Kidney epithelial cell (primary cell): Measurements from ENCODE around the gene ZWILCH. TPM values are rescaled to one million over a fixed set of nuclear protein-coding genes. Genes with fewer than 3 reads are reported as not detected.

Source experiments
- DNase-seq: peaks from one replicate; pipeline ENCODE4 v3.0.0-alpha.2; 2010; ENCODE audit warnings: low read depth
- H3K27me3 ChIP-seq: 2 replicates; pipeline ENCODE4 v1.6.0; 2011; ENCODE audit warnings: low read length; ENCODE audit not compliant: control insufficient read depth, insufficient read depth
- H3K36me3 ChIP-seq: 2 replicates; pipeline ENCODE4 v1.5.1; 2011; ENCODE audit warnings: low read length; ENCODE audit not compliant: control insufficient read depth, insufficient read depth
- H3K4me3 ChIP-seq: 2 replicates; pipeline ENCODE4 v1.5.1; 2011; ENCODE audit warnings: low read depth, mild to moderate bottlenecking, control low read depth, low read length
- total RNA-seq: library from RNA; depleted of rRNA; stranded (reverse); fragments of >200 nt; gene quantifications from 2 replicates; pipeline ENCODE4 v1.2.3, GENCODE V29; 2015
- TF ChIP-seq, protein P1 (sequence below): IDR thresholded peaks from 2 replicates; pipeline ENCODE4 v1.5.1; 2011; ENCODE audit warnings: mild to moderate bottlenecking, moderate library complexity, low read length, control low read depth, inconsistent platforms; ENCODE audit not compliant: insufficient read depth, poor library complexity, severe bottlenecking

Gene ZWILCH
- total RNA-seq, 1 donor from 2014 or later, result 11.6 TPM

DNA sequence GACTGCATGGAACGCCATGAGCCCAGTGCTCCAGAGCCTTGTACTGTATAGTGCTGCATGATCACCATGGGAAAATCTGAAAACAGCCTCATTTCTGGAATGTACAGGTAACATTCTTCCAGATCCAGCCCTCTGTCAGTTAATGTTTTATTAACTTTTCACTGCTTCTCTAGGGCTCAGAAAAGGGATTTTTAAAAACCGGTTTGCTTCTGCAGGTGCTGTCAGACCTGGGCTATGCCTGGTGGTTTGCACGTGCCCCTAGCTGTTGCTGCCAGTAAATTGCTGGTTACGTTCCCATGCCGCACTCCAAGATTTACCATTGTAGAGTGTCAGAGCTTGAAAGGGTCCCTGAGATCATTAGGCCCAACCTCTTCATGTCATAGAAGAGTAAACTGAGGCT is 16.6 kb upstream of the ZWILCH start:
- no peak for DNase-seq
- Histone ChIP-seq H3K36me3 (peaks cover 1% of the 10 kb centered on the region), H3K27me3 (no peaks in the 10 kb centered on the region), H3K4me3 (no peak overlapping the region)
- TF ChIP-seq, protein P1, sequence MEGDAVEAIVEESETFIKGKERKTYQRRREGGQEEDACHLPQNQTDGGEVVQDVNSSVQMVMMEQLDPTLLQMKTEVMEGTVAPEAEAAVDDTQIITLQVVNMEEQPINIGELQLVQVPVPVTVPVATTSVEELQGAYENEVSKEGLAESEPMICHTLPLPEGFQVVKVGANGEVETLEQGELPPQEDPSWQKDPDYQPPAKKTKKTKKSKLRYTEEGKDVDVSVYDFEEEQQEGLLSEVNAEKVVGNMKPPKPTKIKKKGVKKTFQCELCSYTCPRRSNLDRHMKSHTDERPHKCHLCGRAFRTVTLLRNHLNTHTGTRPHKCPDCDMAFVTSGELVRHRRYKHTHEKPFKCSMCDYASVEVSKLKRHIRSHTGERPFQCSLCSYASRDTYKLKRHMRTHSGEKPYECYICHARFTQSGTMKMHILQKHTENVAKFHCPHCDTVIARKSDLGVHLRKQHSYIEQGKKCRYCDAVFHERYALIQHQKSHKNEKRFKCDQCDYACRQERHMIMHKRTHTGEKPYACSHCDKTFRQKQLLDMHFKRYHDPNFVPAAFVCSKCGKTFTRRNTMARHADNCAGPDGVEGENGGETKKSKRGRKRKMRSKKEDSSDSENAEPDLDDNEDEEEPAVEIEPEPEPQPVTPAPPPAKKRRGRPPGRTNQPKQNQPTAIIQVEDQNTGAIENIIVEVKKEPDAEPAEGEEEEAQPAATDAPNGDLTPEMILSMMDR, result no peak

DNA sequence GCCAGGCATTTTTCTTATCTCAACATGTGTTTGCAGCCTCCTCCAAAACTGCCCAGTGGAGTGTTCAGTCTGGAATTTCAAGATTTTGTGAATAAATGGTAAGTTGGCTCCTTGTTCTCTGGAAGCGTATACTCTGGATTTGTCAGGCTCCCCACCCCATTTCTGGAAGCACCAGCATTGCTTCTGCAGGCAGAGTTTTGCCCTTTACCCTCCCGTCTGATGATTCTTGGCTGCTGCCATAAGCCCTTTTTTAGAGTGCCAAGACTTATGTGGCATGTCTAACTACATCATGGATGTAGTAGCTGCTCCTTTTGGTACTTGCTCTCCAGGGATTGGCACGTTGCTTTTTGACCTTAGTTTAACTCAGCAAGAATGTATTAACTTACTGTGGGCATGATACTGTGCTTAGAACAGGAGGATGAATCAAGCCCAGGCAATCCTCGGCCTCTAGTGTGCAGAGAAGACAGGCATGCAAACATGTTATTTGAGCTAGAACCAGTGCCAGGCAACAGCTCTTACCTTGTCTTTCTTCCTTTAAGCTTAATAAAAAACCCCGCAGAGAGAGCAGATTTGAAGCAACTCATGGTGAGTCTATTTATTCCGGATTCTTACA is 15.8 kb upstream of the ZWILCH start:
- no peak for DNase-seq
- Histone ChIP-seq H3K4me3 (no peak overlapping the region), H3K36me3 (peaks cover 1% of the 10 kb centered on the region), H3K27me3 (no peaks in the 10 kb centered on the region)
- TF ChIP-seq, protein P1, result no peak

DNA sequence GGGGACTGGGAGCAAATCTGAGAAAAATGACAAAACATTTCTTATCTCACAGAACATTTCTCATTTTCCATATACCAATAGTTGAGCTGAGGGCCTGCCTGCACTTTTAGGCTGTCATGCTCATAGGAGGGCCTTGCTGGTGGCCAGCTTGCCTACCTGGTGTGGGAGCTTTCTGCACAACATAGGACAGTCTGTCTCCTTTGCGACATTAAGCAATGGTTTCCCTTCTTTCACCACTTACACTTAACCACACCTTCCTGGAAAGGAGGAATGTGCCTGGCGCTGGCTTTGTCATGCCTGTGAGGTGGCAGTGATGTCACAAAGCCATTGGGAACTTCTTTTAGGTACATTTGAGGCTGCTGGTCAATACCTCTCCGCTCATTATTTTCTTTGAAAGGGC is 13.3 kb upstream of the ZWILCH start:
- Histone ChIP-seq H3K4me3 (no peak overlapping the region), H3K36me3 (peaks cover 1% of the 10 kb centered on the region), H3K27me3 (no peaks in the 10 kb centered on the region)
- TF ChIP-seq, protein P1, result no peak
- no peak for DNase-seq

DNA sequence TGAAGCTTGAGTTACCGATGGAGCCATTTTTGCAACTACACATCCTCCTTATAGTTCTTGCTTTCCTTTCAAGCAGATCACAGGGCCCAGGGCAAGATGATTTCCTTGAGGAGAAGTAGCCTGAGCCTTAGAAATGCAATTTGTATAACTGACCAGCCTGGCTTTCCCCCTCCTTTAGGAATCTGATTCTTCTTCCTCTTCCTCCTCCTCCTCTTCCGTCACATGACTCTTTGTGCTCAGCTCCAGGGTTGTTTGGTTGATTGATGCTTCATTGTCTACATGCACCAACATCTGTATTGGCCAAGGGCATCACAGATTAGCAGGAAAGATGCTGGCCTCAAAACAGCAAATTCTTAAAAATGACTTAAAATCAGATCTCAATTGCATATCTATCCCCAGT is 10.9 kb upstream of the ZWILCH start:
- TF ChIP-seq, protein P1, result no peak
- Histone ChIP-seq H3K36me3 (no peaks in the 10 kb centered on the region), H3K27me3 (no peaks in the 10 kb centered on the region), H3K4me3 (no peak overlapping the region)
- DNase-seq, result no peak

DNA sequence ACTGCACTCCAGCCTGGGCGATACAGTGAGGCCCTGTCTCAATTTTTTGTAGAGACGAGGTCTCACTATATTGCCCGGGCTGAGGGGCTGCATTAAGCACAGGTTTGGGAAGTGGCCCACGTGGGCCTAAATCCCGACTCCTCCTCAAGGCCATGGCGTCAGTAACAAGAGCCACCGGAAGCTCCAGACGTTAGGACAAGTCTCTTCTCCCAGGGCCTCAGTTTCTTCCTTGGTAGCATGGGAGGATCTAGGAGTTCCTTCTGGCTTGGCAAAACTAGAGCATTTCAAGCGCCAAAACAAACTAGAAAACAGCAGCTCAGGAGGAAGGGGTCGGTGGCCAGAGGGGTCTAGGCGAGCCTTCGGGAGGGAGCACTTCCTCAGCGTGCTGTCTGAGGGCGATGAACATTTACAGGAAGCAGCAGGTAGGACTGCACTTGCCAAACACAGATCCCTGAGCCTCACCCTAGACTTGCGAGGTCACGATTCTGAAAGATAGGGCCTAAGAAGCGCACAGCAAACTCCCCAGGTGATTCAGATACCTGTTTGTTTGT is 8.1 kb upstream of the ZWILCH start:
- Histone ChIP-seq H3K4me3 (peak overlapping the region; percentile 66), H3K36me3 (no peaks in the 10 kb centered on the region), H3K27me3 (no peaks in the 10 kb centered on the region)
- DNase-seq, result no peak
- TF ChIP-seq, protein P1, result no peak
